ENCODE measurements around the gene BNIP5. TPM values are rescaled to one million over a fixed set of nuclear protein-coding genes. Genes with fewer than 3 reads are reported as not detected.

BNIP5 gene
- total RNA-seq, 2 donors from 2014 or later = not detected

DNA sequence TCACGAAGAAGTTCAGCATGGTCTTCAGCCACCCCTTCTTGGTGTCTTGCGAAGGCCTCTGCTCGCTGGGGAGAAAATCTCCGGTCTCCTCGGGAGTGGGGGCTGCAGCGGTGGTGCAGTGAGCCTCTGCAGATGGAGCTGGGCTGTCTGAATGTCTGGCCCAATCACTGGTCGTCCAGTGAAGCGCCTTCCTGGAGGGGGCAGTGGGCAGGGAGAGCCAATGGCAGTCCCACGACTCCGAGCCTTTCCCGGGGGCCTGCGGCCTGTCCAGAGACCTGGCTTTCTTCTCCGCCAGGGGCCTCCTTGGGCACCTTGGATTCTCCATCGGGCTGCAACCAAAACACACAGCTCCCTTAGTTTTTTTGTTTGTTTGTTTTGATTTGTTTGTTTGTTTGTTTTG lies 6.3 kb downstream of the BNIP5 start:
- Histone ChIP-seq H3K27me3 (ENCODE audit: control insufficient read depth, insufficient read depth, low read length, poor library complexity, severe bottlenecking) (peaks cover 10% of the 10 kb centered on the region), H3K36me3 (ENCODE audit: control insufficient read depth, insufficient read depth, low read length) (no peaks in the 10 kb centered on the region), H3K27ac (ENCODE audit: low read depth, low read length) (no peak overlapping the region), H3K9ac (ENCODE audit: extremely low read depth, low read length, poor library complexity, severe bottlenecking) (no peak overlapping the region), H3K4me3 (ENCODE audit: low read length) (no peak overlapping the region), H3K4me1 (ENCODE audit: control insufficient read depth, insufficient read depth, low read length) (no peaks in the 10 kb centered on the region), H3K9me3 (ENCODE audit: control insufficient read depth, low read length) (no peaks in the 10 kb centered on the region)
- peaks cover 12% of the 10 kb centered on the region for H3K4me1 Mint-ChIP-seq
- no peak overlapping the region for H3K4me3 Mint-ChIP-seq
- DNase-seq = no peak
- H3K36me3 Mint-ChIP-seq (ENCODE audit: low read depth) = no peaks in the 10 kb centered on the region
- 93 to 95% methylated on average over 10 to 14 of the region's 14 CpGs for WGBS, 2 experiments (ENCODE audit: insufficient coverage in 1 of 2, insufficient read length in 1 of 2)
- H3K9me3 Mint-ChIP-seq = no peaks in the 10 kb centered on the region
- H3K27ac Mint-ChIP-seq = no peak overlapping the region
- H3K27me3 Mint-ChIP-seq (ENCODE audit: insufficient read depth) = peaks cover 10% of the 10 kb centered on the region
- TF ChIP-seq, protein P1, sequence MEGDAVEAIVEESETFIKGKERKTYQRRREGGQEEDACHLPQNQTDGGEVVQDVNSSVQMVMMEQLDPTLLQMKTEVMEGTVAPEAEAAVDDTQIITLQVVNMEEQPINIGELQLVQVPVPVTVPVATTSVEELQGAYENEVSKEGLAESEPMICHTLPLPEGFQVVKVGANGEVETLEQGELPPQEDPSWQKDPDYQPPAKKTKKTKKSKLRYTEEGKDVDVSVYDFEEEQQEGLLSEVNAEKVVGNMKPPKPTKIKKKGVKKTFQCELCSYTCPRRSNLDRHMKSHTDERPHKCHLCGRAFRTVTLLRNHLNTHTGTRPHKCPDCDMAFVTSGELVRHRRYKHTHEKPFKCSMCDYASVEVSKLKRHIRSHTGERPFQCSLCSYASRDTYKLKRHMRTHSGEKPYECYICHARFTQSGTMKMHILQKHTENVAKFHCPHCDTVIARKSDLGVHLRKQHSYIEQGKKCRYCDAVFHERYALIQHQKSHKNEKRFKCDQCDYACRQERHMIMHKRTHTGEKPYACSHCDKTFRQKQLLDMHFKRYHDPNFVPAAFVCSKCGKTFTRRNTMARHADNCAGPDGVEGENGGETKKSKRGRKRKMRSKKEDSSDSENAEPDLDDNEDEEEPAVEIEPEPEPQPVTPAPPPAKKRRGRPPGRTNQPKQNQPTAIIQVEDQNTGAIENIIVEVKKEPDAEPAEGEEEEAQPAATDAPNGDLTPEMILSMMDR (conservative IDR thresholded peaks at IDR 0.05) = no peak

DNA sequence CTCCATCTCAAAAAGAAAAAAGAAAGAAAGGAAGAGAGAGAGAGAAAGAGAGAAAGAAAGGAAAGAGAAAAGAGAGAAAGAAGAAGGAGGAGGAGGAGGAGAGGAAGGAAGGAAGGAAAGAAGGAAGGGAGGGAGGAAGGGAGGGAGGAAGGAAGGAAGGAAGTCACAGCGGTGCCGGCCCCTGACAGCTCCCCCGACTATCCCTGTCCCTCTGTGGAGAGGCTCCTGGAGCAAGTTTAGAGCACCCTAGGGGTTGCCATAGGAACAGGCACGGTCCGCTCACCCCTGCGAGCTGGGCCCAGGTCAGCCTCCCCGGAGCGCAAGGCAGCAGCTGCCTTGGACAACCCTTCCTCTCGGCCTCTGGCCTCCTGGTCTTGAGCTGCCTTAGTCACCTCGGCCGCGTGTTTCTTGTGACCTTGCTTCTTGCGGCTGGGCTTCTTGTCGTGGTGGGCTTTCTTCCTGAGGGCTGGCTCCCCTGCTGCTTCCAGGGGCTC lies 6.8 kb downstream of the BNIP5 start:
- no peak overlapping the region for H3K4me3 Mint-ChIP-seq
- Histone ChIP-seq H3K4me1 (ENCODE audit: control insufficient read depth, insufficient read depth, low read length) (no peaks in the 10 kb centered on the region), H3K4me3 (ENCODE audit: low read length) (no peak overlapping the region), H3K9ac (ENCODE audit: extremely low read depth, low read length, poor library complexity, severe bottlenecking) (no peak overlapping the region), H3K27ac (ENCODE audit: low read depth, low read length) (no peak overlapping the region), H3K36me3 (ENCODE audit: control insufficient read depth, insufficient read depth, low read length) (no peaks in the 10 kb centered on the region), H3K27me3 (ENCODE audit: control insufficient read depth, insufficient read depth, low read length, poor library complexity, severe bottlenecking) (peaks cover 10% of the 10 kb centered on the region), H3K9me3 (ENCODE audit: control insufficient read depth, low read length) (no peaks in the 10 kb centered on the region)
- DNase-seq = peak; percentile 78
- H3K36me3 Mint-ChIP-seq (ENCODE audit: low read depth) = no peaks in the 10 kb centered on the region
- peaks cover 10% of the 10 kb centered on the region for H3K27me3 Mint-ChIP-seq (ENCODE audit: insufficient read depth)
- TF ChIP-seq, protein P1 (conservative IDR thresholded peaks at IDR 0.05) = no peak
- H3K27ac Mint-ChIP-seq = no peak overlapping the region
- H3K4me1 Mint-ChIP-seq = peaks cover 9% of the 10 kb centered on the region
- H3K9me3 Mint-ChIP-seq = no peaks in the 10 kb centered on the region
- WGBS, 2 experiments (ENCODE audit: insufficient coverage in 1 of 2, insufficient read length in 1 of 2) = 60 to 80% methylated on average over 11 to 14 of the region's 14 CpGs

DNA sequence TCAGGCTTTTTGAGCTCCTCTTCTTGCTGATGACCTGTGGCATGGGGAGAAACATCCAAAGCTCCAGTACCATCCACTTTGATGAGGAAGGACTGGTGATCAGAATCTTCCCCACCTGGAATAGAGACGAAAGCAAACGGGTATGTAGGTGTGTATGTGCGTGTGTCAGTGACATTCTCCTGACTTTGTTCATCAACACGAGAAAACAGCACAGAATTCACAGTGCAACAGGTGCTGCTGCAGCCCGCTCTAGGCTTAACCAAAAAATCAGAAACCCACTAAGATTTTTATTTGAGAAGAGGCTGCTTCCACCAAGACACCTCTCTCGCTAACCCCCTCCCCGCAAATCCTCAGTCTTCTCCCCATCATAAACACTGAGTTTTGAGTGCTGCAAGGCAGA lies 8.1 kb downstream of the BNIP5 start:
- no peak overlapping the region for H3K9ac ChIP-seq (ENCODE audit: extremely low read depth, low read length, poor library complexity, severe bottlenecking)
- H3K27ac Mint-ChIP-seq = no peak overlapping the region
- H3K36me3 Mint-ChIP-seq (ENCODE audit: low read depth) = no peaks in the 10 kb centered on the region
- no peaks in the 10 kb centered on the region for H3K9me3 Mint-ChIP-seq
- TF ChIP-seq, protein P1 (conservative IDR thresholded peaks at IDR 0.05) = no peak
- H3K36me3 ChIP-seq (ENCODE audit: control insufficient read depth, insufficient read depth, low read length) = no peaks in the 10 kb centered on the region
- H3K27me3 Mint-ChIP-seq (ENCODE audit: insufficient read depth) = peaks cover 4% of the 10 kb centered on the region
- no peak for DNase-seq
- 90 to 94% methylated on average over 3 to 7 of the region's 7 CpGs for WGBS, 2 experiments (ENCODE audit: insufficient coverage in 1 of 2, insufficient read length in 1 of 2)
- H3K4me1 Mint-ChIP-seq = peaks cover 2% of the 10 kb centered on the region
- H3K4me1 ChIP-seq (ENCODE audit: control insufficient read depth, insufficient read depth, low read length) = no peaks in the 10 kb centered on the region
- no peak overlapping the region for H3K27ac ChIP-seq (ENCODE audit: low read depth, low read length)
- peaks cover 10% of the 10 kb centered on the region for H3K27me3 ChIP-seq (ENCODE audit: control insufficient read depth, insufficient read depth, low read length, poor library complexity, severe bottlenecking)
- no peak overlapping the region for H3K4me3 ChIP-seq (ENCODE audit: low read length)
- H3K9me3 ChIP-seq (ENCODE audit: control insufficient read depth, low read length) = no peaks in the 10 kb centered on the region
- H3K4me3 Mint-ChIP-seq = no peak overlapping the region

All from endodermal cell (in vitro differentiated cells).